GM21737 (cell line): ENCODE results near the gene SLC38A1.

Experiments used
- ATAC-seq: cut with Tn5 transposase; IDR thresholded peaks from one replicate; pipeline ENCODE4 v1.9.1; 2021; ENCODE audit warnings: mild to moderate bottlenecking, moderate library complexity; ENCODE audit not compliant: unreplicated experiment

The SLC38A1 gene

DNA sequence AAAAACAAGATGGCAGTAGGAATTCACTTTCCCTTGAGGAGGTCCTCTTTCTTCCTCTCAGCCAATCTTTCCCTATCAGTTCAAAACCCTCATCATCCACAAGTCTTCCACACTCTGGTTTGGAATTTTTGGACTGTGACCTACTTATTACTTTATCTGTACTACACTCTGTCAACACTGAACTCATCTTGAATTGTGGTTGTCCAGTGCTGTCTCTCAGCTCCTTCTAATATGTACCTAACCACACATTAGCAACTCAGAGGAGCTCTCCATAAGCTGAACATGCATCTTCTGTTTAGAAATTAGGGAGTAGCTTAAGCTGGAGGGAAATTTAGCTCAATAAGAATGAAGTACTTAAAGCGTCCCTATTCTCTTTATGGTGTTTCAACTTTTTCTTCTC, 34.8 kb downstream of the SLC38A1 start:
- ATAC-seq = no peak

- no peak for ATAC-seq
Measured at GRCh38 chr12:46233423-46233822, 35.4 kb downstream of the SLC38A1 start.

- ATAC-seq = no peak
Measured at GRCh38 chr12:46230983-46231382, 37.9 kb downstream of the SLC38A1 start.

DNA sequence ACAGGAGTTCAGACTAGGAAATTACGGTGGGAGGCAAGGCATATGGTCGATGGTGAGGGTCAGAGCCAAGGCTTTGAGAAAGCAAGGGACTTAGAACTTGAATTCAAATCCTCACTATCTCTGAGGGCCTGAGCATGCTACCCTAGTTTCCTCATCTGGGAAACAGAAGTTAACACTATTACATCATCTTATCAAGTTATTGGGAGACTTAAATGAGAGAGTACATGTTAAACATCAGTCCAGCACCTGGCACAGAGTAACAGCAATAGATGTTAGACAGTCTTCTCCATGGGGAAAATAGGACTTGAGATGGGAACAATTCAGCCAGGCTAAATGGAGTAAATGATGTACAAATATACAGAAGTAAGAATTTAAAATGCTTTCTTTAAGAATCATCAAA, 38.5 kb downstream of the SLC38A1 start:
- no peak for ATAC-seq

DNA sequence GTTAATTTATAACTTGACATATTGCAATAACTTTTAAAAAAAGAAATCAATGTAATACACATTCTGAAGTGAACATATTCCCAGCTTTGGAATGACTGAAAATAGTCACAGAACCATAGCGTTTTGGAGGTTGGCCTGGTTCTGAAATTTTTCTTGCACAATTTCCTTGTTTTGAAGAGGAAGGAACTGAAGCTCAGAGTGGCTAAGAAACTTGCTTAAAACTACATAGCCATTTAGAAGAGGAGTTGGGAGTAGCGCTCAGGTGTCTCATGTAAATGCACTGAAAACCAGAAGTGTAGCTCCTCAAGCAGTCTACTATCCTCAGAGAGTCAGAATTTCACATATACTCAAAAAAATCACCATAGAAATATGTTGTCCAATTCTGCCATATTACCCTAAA, 41.2 kb downstream of the SLC38A1 start:
- ATAC-seq = no peak

DNA sequence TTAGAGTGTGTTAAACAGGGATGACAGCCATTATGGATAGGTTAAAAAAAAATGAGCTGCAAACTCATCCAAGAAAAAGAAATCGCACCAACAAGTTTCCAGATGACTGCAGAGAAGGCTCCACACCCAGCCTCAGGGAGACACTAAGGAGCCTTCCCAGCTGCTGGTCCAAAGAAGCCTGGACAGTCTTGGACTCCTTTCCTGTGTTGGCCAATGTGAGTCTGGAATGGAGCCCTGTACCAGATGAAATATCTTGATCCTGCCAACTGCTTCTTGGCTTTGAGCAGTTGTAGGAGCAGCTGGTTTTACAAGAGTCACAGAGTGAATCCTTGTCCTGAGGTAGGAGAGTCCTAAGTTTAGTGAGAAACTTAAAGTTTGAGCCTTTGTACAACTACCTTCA, 44.5 kb downstream of the SLC38A1 start:
- no peak for ATAC-seq

- ATAC-seq = no peak
Measured at GRCh38 chr12:46223047-46223446, 45.8 kb downstream of the SLC38A1 start.

DNA sequence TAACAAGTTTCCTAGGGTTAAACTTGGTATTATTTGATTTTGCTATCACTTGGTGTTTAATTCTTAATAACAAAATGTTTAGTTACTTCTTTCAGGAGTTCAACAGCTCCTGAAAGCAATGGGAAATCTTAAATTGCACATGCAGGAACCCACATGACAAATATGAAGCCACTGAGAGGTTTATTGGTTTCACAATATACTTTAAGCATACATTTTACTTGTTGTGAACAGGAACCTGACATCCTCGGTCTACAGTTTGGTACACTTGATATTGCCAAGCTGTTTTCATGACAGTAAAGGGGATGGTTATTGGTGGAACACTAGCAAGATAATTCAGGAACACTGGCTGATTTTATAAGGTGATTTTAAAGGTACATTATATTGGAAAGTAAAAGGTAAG, 46.2 kb downstream of the SLC38A1 start:
- no peak for ATAC-seq

DNA sequence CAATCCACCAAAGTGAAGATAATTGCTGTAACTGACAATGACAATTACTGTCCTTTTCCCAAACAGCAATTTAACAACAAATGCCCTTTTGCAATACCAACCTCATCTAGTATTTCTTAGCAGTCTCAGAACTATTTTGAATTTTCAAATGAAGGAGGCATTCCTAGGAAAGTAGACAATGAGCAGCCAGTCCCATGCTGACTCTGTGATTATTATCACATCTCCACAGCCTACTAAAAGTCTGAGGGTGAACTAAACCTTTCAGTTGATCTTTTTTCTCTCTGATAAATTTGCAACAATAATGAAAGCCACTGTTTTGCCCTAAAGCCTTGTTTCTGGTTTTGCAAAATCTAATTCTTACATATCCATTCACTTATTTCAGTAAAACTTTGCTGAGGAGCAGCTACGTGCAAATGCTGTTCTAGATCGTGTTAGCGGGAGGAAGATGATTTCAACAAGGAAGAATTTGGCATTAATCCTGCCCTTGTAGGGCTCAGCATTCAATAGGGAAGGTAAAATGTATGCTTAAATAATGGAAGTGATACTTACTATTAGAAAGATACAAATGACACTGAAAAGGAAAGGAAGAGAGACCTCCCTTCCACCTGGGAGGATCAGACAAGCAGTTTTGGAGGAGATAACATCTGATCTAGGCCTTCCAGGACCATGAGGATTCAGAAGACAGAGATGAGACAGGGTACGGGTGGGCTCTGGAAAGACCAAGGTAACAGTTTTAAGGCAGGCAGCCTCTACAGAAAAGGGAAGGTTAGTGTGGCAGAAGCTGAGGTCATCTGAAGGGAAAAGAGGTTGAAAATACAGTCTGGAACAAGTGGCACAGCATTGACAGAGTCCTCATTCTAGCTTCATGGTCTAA, 47.4 kb downstream of the SLC38A1 start:
- ATAC-seq = no peak

- no peak for ATAC-seq
Measured at GRCh38 chr12:46219877-46220655, 48.8 kb downstream of the SLC38A1 start.

- no peak for ATAC-seq
Measured at GRCh38 chr12:46219132-46219876, 49.5 kb downstream of the SLC38A1 start.

GRCh38 chr12:46218322-46219095, 50.3 kb downstream of the SLC38A1 start:
- no peak for ATAC-seq

DNA sequence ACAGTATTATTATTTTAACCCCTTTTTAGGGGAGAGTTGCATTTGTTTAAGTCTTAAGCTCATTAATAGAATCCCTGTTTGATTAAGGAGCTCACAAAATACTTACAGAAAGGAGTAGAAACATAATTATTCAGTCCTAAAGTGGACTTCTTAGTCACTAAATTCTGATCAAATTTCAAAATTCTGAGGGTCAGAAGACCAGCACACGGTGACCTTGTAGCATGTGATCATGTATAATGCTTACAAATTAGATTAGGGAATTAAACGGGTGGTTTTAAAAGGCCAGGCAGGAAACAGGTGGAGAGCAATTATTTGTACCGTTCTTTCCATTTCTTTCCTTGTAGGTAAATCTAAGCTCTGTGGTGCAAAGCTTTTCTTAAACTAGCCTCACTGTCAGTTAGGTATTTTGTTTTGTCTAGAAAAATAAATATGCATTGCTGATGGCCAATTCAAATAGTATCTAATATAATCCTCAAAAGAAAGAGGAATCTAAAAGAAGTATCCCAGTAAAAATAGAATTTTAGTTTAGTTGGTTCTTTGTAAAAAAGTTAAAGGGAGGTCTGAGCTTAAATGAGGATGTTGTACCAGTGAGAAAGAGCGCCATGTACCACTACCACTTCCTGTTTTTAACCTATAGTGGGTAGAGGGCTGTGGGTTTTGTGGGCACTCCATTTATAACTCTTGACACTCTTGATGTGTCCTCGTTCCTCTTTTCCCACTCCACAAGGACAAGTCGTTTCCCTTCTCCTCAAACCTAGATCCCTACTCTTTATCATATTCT, 51.1 kb downstream of the SLC38A1 start:
- peak; percentile 60 for ATAC-seq

- ATAC-seq = peak; percentile 48
Measured at GRCh38 chr12:46214668-46215436, 54.0 kb downstream of the SLC38A1 start.

- ATAC-seq = no peak
Measured at GRCh38 chr12:46212108-46212982, 56.5 kb downstream of the SLC38A1 start.

GRCh38 chr12:46210873-46211439, 57.9 kb downstream of the SLC38A1 start:
- ATAC-seq = no peak

- no peak for ATAC-seq
Measured at GRCh38 chr12:46209914-46210872, 58.6 kb downstream of the SLC38A1 start.
